ENCODE results near the gene TLR3.

DNA sequence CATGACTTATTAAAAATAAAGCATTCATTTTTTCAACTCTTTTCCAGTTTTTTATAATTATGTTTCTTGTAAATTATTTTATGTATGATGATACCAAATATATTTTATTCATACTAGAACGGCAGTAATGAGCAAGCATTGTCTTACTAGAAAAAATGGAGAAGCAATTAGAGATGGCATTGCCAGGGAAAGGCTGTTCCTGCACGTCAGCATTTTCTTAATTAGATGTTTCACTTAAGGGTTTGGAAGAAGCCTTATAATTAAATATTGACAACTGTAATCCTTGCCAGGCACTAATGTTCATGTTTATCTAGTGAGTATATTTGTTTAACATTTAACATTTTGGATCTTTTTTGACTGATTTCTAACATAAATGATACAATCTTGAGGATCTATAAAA, 52.1 kb downstream of the TLR3 start:
- TF ChIP-seq EZH2phosphoT487 (IDR thresholded peaks at IDR 0.05; ENCODE audit: insufficient read depth, low read depth) (no peak), EZH2 (IDR thresholded peaks at IDR 0.05; ENCODE audit: insufficient read depth, poor library complexity, severe bottlenecking) (no peak)

Measured in GM23248 (cell line).